Endothelial cell of umbilical vein (primary cell): ENCODE data around the gene NRAS. TPM values are rescaled to one million over a fixed set of nuclear protein-coding genes. Genes with fewer than 3 reads are reported as not detected.

Source experiments
- BruUV-seq: library from RNA; stranded (reverse); fragments of 400-500 nt; replicated peaks from 2 replicates; lab custom pipeline; 2021; lab: Mats Ljungman, UMichigan
- CTCF ChIA-PET: fragments of 300-600, 350-600 bp; sonication (Branson Sonifier 250); formaldehyde crosslinking; loops from one replicate; lab custom pipeline; 2021; ENCODE audit warnings: antibody characterized with exemption, inconsistent platforms; lab: Charles Lee
- POLR2A ChIA-PET: fragments of 300-600, 350-600 bp; sonication (Branson Sonifier 250); formaldehyde crosslinking; loops from one replicate; lab custom pipeline; 2021; ENCODE audit warnings: antibody characterized with exemption, inconsistent platforms; lab: Charles Lee
- DNase-seq: peaks from one replicate; pipeline ENCODE4 v3.0.0-alpha.2; 2011; ENCODE audit warnings: low read depth, low spot score
- FAIRE-seq: peaks from 2 replicates; lab custom pipeline; 2011; peaks lifted over from hg19 to GRCh38; lab: Jason Lieb, UNC
- H2AFZ ChIP-seq: 2 replicates; pipeline ENCODE4 v1.6.0; 2012; ENCODE audit warnings: low read depth, low read length, control low read depth, inconsistent platforms
- H3K27ac ChIP-seq: 2 replicates; pipeline ENCODE4 v1.5.1; 2011; ENCODE audit warnings: low read depth, mild to moderate bottlenecking, control low read depth, low read length, moderate library complexity; ENCODE audit not compliant: insufficient read depth
- H3K27me3 ChIP-seq, 2 experiments: 2 replicates each; pipeline versions ENCODE4 v1.6.0 to v1.6.1; 2011; ENCODE audit warnings: low read length in 2 of 2, mixed read lengths in 1 of 2; ENCODE audit not compliant: control insufficient read depth in 2 of 2, insufficient read depth in 2 of 2
- H3K36me3 ChIP-seq, 2 experiments: 2 replicates in 1 of 2; 3 replicates in 1 of 2; pipeline ENCODE4 v1.5.1; 2011; ENCODE audit warnings: low read length in 2 of 2, mild to moderate bottlenecking in 1 of 2, moderate library complexity in 1 of 2; ENCODE audit not compliant: control insufficient read depth in 2 of 2, insufficient read depth in 2 of 2; ENCODE audit errors: extremely low read depth in 1 of 2
- H3K4me1 ChIP-seq: 3 replicates; pipeline ENCODE4 v1.5.1; 2011; ENCODE audit warnings: mild to moderate bottlenecking, low read length; ENCODE audit not compliant: control insufficient read depth, insufficient read depth; ENCODE audit errors: extremely low read depth
- H3K4me2 ChIP-seq: 2 replicates; pipeline ENCODE4 v1.6.1; 2011; ENCODE audit warnings: low read length, control low read depth, mixed read lengths; ENCODE audit not compliant: insufficient read depth
- H3K4me3 ChIP-seq, 3 experiments: fragments of 200-600 bp in 1 of 3; sonication (generic), shearing (Covaris generic) in 1 of 3; replicated peaks in 1 of 3; 2 replicates each; pipeline ENCODE4 v1.5.1; 2011 to 2016; ENCODE audit warnings: control low read depth in 3 of 3, low read length in 3 of 3, mild to moderate bottlenecking in 2 of 3, inconsistent platforms in 1 of 3, low read depth in 1 of 3, moderate library complexity in 1 of 3; ENCODE audit not compliant: insufficient read depth in 1 of 3
- H3K79me2 ChIP-seq: 2 replicates; pipeline ENCODE4 v1.6.0; 2012; ENCODE audit warnings: low read length, inconsistent platforms; ENCODE audit not compliant: control insufficient read depth, insufficient read depth
- H3K9ac ChIP-seq: replicated peaks from 2 replicates; pipeline ENCODE3; 2011; ENCODE audit warnings: low read length, control low read depth; ENCODE audit not compliant: insufficient read depth; ENCODE audit errors: extremely low read depth
- H3K9me1 ChIP-seq: replicated peaks from 3 replicates; pipeline ENCODE4 v1.6.0; 2011; ENCODE audit warnings: mild to moderate bottlenecking, low read length; ENCODE audit not compliant: control insufficient read depth, insufficient read depth; ENCODE audit errors: extremely low read depth
- H3K9me3 ChIP-seq: replicated peaks from 2 replicates; pipeline ENCODE4 v1.5.1; 2012; ENCODE audit warnings: low read length, inconsistent platforms; ENCODE audit not compliant: control insufficient read depth, insufficient read depth
- H4K20me1 ChIP-seq: replicated peaks from 2 replicates; pipeline ENCODE3; 2011; ENCODE audit warnings: mild to moderate bottlenecking, low read length; ENCODE audit not compliant: control insufficient read depth, insufficient read depth; ENCODE audit errors: extremely low read depth
- EZH2 ChIP-seq: IDR thresholded peaks from 2 replicates; pipeline ENCODE4 v1.6.1; 2012; ENCODE audit warnings: borderline replicate concordance, low read depth, mild to moderate bottlenecking, moderate library complexity, low read length, inconsistent platforms; ENCODE audit not compliant: severe bottlenecking
- FOS ChIP-seq: IDR thresholded peaks from 2 replicates; pipeline ENCODE4 v1.6.1; 2011; ENCODE audit warnings: mild to moderate bottlenecking, low read length, moderate library complexity, borderline replicate concordance; ENCODE audit not compliant: insufficient read depth
- GATA2 ChIP-seq: IDR thresholded peaks from 2 replicates; pipeline ENCODE4 v1.7.0; 2011; ENCODE audit warnings: low read depth, mild to moderate bottlenecking, moderate library complexity, mixed read lengths, low read length; ENCODE audit not compliant: insufficient read length, insufficient read depth
- JUN ChIP-seq: IDR thresholded peaks from 2 replicates; pipeline ENCODE4 v1.6.1; 2011; ENCODE audit warnings: borderline replicate concordance, low read depth; ENCODE audit not compliant: insufficient read length, insufficient read depth
- MYC ChIP-seq: IDR thresholded peaks from one replicate; pipeline ENCODE4 v1.6.1; 2011; ENCODE audit warnings: mild to moderate bottlenecking, low read depth, low read length
- POLR2A ChIP-seq: IDR thresholded peaks from 2 replicates; pipeline ENCODE4 v1.6.1; 2012; ENCODE audit warnings: low read depth, mild to moderate bottlenecking, control low read depth, low read length
- POLR2AphosphoS5 ChIP-seq: IDR thresholded peaks from 2 replicates; pipeline ENCODE4 v1.6.1; 2012; ENCODE audit warnings: low read depth, mild to moderate bottlenecking, control low read depth, low read length, moderate library complexity; ENCODE audit not compliant: insufficient read depth
- dilution Hi-C: fragments of 300-500 bp; cut with MboI; formaldehyde crosslinking; loops from one replicate; pipeline ENCODE4 v1.15.0; 2019; ENCODE audit warnings: low sequenced_read_pairs; ENCODE audit not compliant: extremely low pct_ligation_motif_present
- intact Hi-C: fragments of 100-400 bp; cut with micrococcal nuclease; formaldehyde crosslinking; loops from one replicate; pipeline ENCODE4 v1.10.0; 2022
- polyA plus RNA-seq, 4 experiments: library from polyadenylated mRNA; depleted of rRNA in 3 of 4; stranded (reverse) in 3 of 4; unstranded in 1 of 4; fragments of >200 nt; gene quantifications; 2 replicates each; pipeline versions ENCODE4 v1.2.1 to v1.2.3, GENCODE V29; 2011 to 2012; ENCODE audit warnings: missing spikeins in 1 of 4
- total RNA-seq: library from RNA; stranded (reverse); gene quantifications from 2 replicates; pipeline ENCODE4 v1.2.3, GENCODE V29; 2021
- TF ChIP-seq, protein P1 (sequence below), 2 donors: IDR thresholded peaks; 1 replicate in 1 of 2; 2 replicates in 1 of 2; pipeline ENCODE4 v1.5.1; 2011; ENCODE audit warnings: low read length in 2 of 2, mild to moderate bottlenecking in 2 of 2, moderate library complexity in 2 of 2, control low read depth in 1 of 2, inconsistent platforms in 1 of 2, low read depth in 1 of 2; ENCODE audit not compliant: insufficient read depth in 1 of 2; ENCODE audit errors: extremely low read depth in 1 of 2
- TF ChIP-seq, protein P2 (sequence below): IDR thresholded peaks from 2 replicates; pipeline ENCODE4 v1.6.1; 2011; ENCODE audit not compliant: insufficient read depth, insufficient read length

The NRAS gene
- total and polyA plus RNA-seq, 2 donors (not counting 3 experiments of a cell fraction or from before 2014, with no cell fraction given): 29.4 to 76.5 TPM

DNA sequence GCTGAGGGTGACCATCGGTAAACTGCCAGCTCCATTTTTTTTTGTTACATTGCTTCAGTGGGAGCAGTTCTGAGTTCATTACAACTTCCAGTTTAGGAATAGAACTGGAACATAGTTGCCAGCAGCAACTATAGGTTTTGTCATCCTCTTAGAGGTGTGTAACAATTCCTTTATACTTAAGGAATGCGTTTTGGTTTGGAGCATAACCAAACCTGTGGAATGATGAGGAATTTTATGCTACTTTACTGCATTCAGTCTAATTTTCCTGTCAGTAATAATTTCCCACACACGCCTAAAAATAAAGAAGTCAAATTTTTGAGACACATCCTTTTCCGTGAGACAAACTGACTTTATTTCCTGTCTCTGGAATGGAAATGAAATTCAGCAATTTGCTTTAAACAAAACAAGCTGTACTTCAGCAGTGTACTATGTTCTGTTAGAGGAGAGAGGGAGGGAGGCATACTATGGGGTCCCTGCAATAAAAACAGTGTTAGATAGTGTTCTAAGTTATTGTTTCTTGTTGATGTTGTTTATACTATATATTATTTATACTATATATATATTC lies 16.5 kb downstream of the NRAS start:
- Histone ChIP-seq H2AFZ (no peak overlapping the region), H4K20me1 (no peaks in the 10 kb centered on the region), H3K9ac (no peak overlapping the region), H3K79me2 (no peaks in the 10 kb centered on the region), H3K36me3 (no peaks in the 10 kb centered on the region), H3K4me2 (no peak overlapping the region), H3K9me3 (no peaks in the 10 kb centered on the region), H3K27ac (no peak overlapping the region), H3K27me3 (peaks cover 3 to 10% of the 10 kb centered on the region in 2 experiments), H3K4me3 (no peak overlapping the region), H3K4me1 (no peaks in the 10 kb centered on the region), H3K9me1 (peaks cover 4% of the 10 kb centered on the region)
- intact Hi-C loops (no loop called here), dilution Hi-C loops (no loop called here)
- no TSS peak for BruUV-seq
- CTCF ChIA-PET: interaction anchor here (1.6 kb wide), 1 partner anchor 35 kb away, joined by 3 read pairs; no protein-coding TSS in a partner anchor
- DNase-seq: no peak
- POLR2A ChIA-PET: no interaction called here
- no peak for FAIRE-seq
- no peak for TF ChIP-seq POLR2AphosphoS5
- no peak for TF ChIP-seq GATA2
- TF ChIP-seq FOS: no peak
- no peak for TF ChIP-seq EZH2
- no peak for TF ChIP-seq POLR2A
- TF ChIP-seq, protein P1, sequence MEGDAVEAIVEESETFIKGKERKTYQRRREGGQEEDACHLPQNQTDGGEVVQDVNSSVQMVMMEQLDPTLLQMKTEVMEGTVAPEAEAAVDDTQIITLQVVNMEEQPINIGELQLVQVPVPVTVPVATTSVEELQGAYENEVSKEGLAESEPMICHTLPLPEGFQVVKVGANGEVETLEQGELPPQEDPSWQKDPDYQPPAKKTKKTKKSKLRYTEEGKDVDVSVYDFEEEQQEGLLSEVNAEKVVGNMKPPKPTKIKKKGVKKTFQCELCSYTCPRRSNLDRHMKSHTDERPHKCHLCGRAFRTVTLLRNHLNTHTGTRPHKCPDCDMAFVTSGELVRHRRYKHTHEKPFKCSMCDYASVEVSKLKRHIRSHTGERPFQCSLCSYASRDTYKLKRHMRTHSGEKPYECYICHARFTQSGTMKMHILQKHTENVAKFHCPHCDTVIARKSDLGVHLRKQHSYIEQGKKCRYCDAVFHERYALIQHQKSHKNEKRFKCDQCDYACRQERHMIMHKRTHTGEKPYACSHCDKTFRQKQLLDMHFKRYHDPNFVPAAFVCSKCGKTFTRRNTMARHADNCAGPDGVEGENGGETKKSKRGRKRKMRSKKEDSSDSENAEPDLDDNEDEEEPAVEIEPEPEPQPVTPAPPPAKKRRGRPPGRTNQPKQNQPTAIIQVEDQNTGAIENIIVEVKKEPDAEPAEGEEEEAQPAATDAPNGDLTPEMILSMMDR (IDR thresholded peaks at IDR 0.05; ENCODE audit: extremely low read depth in 1 of 2, insufficient read depth in 1 of 2, low read depth in 1 of 2, low read length in 2 of 2): no peak
- TF ChIP-seq JUN: no peak
- TF ChIP-seq, protein P2, sequence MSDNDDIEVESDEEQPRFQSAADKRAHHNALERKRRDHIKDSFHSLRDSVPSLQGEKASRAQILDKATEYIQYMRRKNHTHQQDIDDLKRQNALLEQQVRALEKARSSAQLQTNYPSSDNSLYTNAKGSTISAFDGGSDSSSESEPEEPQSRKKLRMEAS: no peak
- TF ChIP-seq MYC: no peak
